SK-N-DZ (cell line): ENCODE measurements around the gene NIN.
"Not testable (repeated sequence)": the region's sequence is repeated elsewhere in the genome, so short reads cannot be mapped to it uniquely, and the experiment has no call there.

Source experiments
- DNase-seq: peaks from one replicate; pipeline ENCODE4 v3.0.0-alpha.2; 2015; ENCODE audit warnings: low spot score
- small RNA-seq, 2 experiments: library from RNA; depleted of rRNA; stranded (forward); fragments of <200 nt; gene quantifications; one replicate each; pipeline ENCODE3, GENCODE V24; 2014

Gene NIN

DNA sequence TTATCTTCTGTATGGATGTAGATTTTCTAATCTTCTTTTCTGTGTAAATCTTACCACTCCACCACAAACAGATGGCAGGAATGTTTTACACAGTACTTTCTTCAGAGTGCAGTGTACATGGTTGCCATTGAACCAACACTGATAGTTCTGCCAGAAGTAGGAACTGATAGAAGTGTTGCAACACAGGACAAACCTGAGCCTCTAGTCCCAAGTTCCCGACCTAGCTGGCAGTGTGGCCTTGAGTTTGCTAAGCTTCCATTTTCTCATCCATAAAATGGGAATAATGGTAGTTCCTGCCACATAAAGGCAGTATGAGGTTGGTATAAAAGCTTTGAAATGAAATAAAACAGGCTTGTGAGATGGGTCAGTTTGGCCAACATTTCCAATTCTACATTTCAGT is 112.0 kb downstream of the NIN start:
- DNase-seq, result no peak

- DNase-seq, result peak; percentile 50
Observed at GRCh38 chr14:50717811-50718210, 113.2 kb downstream of the NIN start.

- peak; percentile 17 for DNase-seq
Observed at GRCh38 chr14:50714450-50715073, 116.4 kb downstream of the NIN start.

- no peak for DNase-seq
Observed at GRCh38 chr14:50711043-50711442, 119.9 kb downstream of the NIN start.

DNA sequence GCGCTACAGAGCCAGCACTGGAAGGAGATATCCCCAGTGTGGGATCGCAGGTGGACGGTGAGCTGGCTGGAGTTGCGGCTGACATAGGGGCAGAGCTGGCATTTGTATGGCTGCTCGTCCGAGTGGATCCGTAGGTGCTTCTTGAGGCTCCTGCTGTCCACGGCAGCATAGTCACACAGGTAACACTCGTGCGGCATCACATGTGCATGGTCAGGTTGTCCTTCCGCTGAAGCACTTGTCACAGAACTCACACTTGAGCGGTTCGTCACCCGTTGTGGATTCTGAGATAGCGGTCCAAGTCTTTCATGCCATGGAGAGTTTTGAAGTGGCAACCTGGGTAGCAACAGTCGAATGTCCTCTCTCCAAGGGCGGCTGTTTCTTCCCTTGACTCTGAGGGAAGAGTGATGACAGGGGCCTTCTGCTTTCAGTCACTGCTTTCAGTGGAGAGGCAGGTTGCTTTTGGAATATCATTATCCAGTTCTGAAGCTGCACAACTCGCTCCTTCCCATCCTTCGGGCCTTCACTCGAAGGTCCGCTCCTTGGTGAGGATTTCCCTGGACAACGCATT is 125.9 kb downstream of the NIN start:
- DNase-seq, result no peak

GRCh38 chr14:50704454-50705010 is 126.4 kb downstream of the NIN start:
- no peak for DNase-seq

DNA sequence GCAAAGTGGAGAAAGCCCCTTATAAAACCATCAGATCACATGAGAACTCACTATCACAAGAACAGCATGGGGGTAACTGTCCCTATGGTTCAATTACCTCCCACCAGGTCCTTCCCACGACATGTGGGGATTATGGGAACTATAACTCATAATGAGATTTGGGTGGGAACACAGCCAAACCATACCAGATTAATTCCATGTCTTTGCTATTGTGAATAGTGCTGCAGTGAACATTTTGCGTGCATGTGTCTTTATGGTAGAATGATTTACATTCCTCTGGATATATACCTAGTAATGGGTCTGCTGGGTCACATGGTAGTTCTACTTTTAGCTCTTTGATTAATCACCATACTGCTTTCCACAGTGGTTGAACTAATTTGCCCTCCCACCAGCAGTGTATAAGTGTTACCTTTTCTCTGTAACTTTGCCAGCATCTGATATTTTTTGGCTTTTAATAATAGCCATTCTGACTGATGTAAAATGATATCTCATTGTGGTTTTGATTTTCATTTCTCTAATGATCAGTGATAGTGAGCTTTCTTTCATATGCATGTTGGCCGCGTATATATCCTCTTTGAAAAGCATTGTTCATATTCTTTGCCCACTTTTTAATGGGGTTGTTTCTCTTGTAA is 133.2 kb downstream of the NIN start:
- DNase-seq, result no peak

DNA sequence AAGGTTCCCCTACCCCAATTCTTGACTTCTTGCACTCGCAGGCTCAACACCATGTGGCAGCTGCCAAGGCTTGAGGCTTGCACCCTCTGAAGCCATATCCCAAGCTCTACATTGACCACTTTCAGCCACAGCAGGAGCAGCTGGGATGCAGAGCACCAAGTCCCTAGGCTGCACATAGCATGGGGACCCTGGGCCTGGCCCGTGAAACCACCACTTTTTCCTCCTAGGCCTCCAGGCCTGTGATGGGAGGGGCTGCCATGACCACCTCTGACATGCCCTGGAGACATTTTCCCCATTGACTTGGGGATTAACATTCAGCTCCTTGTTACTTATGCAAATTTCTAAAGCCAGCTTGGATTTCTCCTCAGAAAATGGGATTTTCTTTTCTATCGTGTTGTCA is 136.7 kb downstream of the NIN start:
- DNase-seq, result not testable (repeated sequence)

GRCh38 chr14:50688875-50689274 is 142.1 kb downstream of the NIN start:
- DNase-seq, result no peak

DNA sequence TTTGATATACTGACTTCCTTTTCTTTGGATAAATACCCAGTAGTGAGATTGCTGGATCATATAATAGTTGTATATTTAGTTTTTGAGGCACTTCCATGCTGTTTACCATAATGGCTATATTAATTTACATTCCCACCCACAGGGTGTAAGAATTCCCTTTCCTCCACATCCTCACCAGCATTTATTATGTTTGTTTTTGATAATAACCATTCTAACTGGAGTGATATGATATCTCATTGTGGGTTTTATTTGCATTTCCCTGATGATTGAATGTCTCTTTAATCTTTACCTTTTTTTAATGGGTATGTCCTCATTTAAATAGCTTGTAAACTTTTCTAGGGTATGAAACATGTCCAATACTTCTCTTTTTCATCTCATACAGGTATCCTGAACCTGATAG is 151.3 kb downstream of the NIN start:
- no peak for DNase-seq

DNA sequence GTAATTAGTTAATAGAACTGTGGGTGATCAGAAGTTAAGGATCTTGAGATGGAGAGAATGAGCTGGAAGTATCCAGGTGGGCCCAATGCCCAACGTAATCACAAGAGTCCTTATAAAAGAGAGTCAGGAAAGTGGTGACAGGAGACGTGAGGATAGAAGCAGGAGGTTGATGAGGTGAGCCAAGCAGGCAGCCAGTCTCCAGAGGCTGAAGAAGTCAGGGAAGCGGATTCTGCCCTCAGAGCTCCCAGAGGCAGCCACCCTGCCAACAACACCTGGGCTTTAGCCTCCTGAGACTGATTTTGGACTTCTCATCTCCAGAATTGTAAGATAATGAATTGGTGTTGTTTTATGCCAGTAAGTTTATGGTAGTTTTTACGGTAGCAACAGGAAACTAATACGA is 152.8 kb downstream of the NIN start:
- no peak for DNase-seq

DNA sequence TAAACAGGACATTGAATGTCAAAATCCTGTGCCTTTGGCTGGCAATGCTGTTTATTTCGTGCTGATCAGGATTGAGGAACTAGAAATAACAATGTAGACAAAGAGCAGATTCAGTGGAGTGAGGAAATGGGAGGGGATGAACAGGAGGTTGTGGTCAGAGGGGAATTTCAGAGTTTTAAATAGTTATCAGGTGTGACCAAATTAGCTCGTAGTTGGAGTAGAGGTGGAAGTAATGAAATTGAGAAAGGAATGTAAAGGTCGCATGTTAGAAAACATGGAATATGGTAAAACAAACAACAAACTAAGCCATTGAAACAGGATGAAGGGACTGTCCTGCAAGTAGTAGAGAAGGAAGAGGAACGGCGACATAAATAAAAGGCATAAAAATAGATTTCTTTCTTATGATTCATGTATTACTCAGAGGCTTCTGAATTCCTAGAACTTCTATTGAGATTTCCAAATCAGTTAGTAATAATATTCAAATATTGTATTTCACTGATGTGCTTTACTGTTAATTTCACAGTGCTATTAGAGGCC is 153.4 kb downstream of the NIN start:
- DNase-seq, result no peak

- no peak for DNase-seq
Observed at GRCh38 chr14:50676814-50677516, 154.0 kb downstream of the NIN start.

DNA sequence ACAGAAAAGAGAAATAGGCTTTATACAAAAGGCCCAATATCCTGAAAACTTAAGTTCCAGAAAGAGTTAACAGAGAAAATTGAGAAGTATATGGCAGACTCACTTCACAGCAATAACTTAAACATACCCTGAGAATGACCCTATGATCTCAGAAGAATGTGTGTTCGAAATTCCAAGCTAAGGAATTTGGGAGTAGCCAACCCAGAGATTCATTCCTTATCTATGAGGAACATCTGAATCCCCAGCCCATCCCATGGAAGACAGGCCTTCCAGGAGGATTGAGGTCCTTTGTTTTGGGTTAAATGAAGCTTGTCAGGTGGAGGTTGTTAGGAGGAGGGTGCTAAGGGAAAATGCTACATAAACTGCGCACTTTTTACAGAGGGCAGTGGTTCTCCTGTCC is 155.4 kb downstream of the NIN start:
- no peak for DNase-seq

- no peak for DNase-seq
Observed at GRCh38 chr14:50670866-50671256, 160.1 kb downstream of the NIN start.

DNA sequence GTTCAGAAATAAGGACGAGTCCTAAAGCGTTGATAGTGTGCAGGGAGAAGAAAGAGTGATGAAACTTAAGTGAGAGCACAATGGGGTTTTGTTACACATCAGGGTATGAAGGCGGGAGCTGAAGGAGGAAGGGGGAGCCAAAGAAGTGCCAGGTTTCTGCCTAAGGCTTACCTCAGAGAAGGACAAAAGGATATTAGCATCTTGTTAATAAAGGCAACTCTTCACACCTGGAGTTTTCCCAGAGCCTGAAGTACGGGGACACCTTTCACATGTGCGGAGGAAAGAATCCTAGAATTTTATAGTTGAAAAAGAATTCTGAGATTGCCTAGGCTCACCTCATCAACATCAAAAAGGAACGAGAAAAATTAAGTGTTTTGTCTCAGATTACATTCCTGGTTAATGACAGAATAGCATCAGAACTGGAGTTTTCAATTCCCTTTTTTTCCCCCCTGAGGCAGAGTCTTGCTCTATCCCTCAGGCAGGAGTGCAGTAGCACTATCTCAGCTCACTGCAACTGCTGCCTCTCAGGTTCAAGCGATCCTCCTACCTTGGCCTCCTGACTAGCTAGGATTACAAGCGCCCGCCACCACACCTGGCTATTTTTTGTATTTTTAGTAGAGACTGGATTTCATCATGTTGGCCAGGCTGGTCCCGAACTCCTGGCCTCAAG is 160.6 kb downstream of the NIN start:
- DNase-seq, result no peak

Small RNA genes lying within 50 kb of the gene (small RNA-seq; reads per million reads assigned to genes)
- 0 reads per million in 2 experiments for gene RF00593
